Progenitor cell of endocrine pancreas (in vitro differentiated cells): ENCODE measurements around the gene AMOT. TPM values are rescaled to one million over a fixed set of nuclear protein-coding genes. Genes with fewer than 3 reads are reported as not detected.

Source experiments
- DNase-seq: peaks from one replicate; pipeline ENCODE4 v3.0.0; 2021; ENCODE audit warnings: low spot score; ENCODE audit not compliant: unreplicated experiment
- H3K27ac Mint-ChIP-seq: 2 replicates; pipeline ENCODE4 v1.8.0; 2021; ENCODE audit warnings: mild to moderate bottlenecking, moderate library complexity, mixed read lengths
- H3K27me3 Mint-ChIP-seq: 2 replicates; pipeline ENCODE4 v1.8.0; 2021; ENCODE audit warnings: mixed read lengths
- H3K36me3 Mint-ChIP-seq: 2 replicates; pipeline ENCODE4 v1.8.0; 2022; ENCODE audit warnings: mixed read lengths; ENCODE audit not compliant: insufficient read depth
- H3K4me1 Mint-ChIP-seq: 2 replicates; pipeline ENCODE4 v1.8.0; 2021; ENCODE audit warnings: low read depth, mixed read lengths
- H3K4me3 Mint-ChIP-seq: 2 replicates; pipeline ENCODE4 v1.8.0; 2021; ENCODE audit warnings: low read depth, mild to moderate bottlenecking, moderate library complexity, mixed read lengths
- H3K9me3 Mint-ChIP-seq: 2 replicates; pipeline ENCODE4 v1.8.0; 2021; ENCODE audit warnings: low read depth, mixed read lengths
- CTCF ChIP-seq: fragments of 200-600 bp; sonication (generic); IDR thresholded peaks from one replicate; pipeline ENCODE4 v1.5.0; 2021; ENCODE audit warnings: antibody characterized with exemption, mild to moderate bottlenecking; ENCODE audit not compliant: unreplicated experiment
- total RNA-seq: library from RNA; stranded (reverse); gene quantifications from 2 replicates; pipeline ENCODE4 v1.2.1, GENCODE V29; 2021

Gene AMOT
- total RNA-seq, 1 donor from 2014 or later, result 494 TPM

GRCh38 chrX:112803060-112803459 lies 37.6 kb downstream of the AMOT start:
- Mint-ChIP-seq H3K9me3 (peaks cover 3% of the 10 kb centered on the region), H3K36me3 (peaks cover 61% of the 10 kb centered on the region), H3K4me3 (no peak overlapping the region), H3K27me3 (no peaks in the 10 kb centered on the region), H3K27ac (no peak overlapping the region), H3K4me1 (peaks cover 3% of the 10 kb centered on the region)
- TF ChIP-seq CTCF, result no peak
- DNase-seq, result no peak

- H3K4me1 Mint-ChIP-seq, result no peaks in the 10 kb centered on the region
- H3K36me3 Mint-ChIP-seq, result peaks cover 62% of the 10 kb centered on the region
- no peaks in the 10 kb centered on the region for H3K27me3 Mint-ChIP-seq
- H3K27ac Mint-ChIP-seq, result peak overlapping the region; percentile 5
- TF ChIP-seq CTCF, result no peak
- DNase-seq, result no peak
- no peak overlapping the region for H3K4me3 Mint-ChIP-seq
- peaks cover 3% of the 10 kb centered on the region for H3K9me3 Mint-ChIP-seq
Observed at GRCh38 chrX:112802541-112802940, 38.1 kb downstream of the AMOT start.

GRCh38 chrX:112800971-112801775 lies 39.5 kb downstream of the AMOT start:
- peak overlapping the region; percentile 24 for H3K27ac Mint-ChIP-seq
- H3K36me3 Mint-ChIP-seq, result peaks cover 64% of the 10 kb centered on the region
- TF ChIP-seq CTCF, result no peak
- H3K4me1 Mint-ChIP-seq, result no peaks in the 10 kb centered on the region
- peaks cover 3% of the 10 kb centered on the region for H3K9me3 Mint-ChIP-seq
- H3K4me3 Mint-ChIP-seq, result no peak overlapping the region
- no peaks in the 10 kb centered on the region for H3K27me3 Mint-ChIP-seq
- DNase-seq, result no peak

- no peak for TF ChIP-seq CTCF
- no peak for DNase-seq
- H3K36me3 Mint-ChIP-seq, result peaks cover 69% of the 10 kb centered on the region
- no peak overlapping the region for H3K4me3 Mint-ChIP-seq
- H3K27ac Mint-ChIP-seq, result no peak overlapping the region
- H3K9me3 Mint-ChIP-seq, result peaks cover 3% of the 10 kb centered on the region
- no peaks in the 10 kb centered on the region for H3K4me1 Mint-ChIP-seq
- no peaks in the 10 kb centered on the region for H3K27me3 Mint-ChIP-seq
Observed at GRCh38 chrX:112799425-112799824, 41.2 kb downstream of the AMOT start.

- Mint-ChIP-seq H3K27me3 (no peaks in the 10 kb centered on the region), H3K4me3 (no peak overlapping the region), H3K36me3 (peaks cover 70% of the 10 kb centered on the region), H3K9me3 (peaks cover 3% of the 10 kb centered on the region), H3K27ac (peak overlapping the region; percentile 89), H3K4me1 (no peaks in the 10 kb centered on the region)
- no peak for TF ChIP-seq CTCF
- no peak for DNase-seq
Observed at GRCh38 chrX:112798736-112799135, 41.9 kb downstream of the AMOT start.
